HG03469 (cell line): ENCODE measurements around the gene NLRP12.
"Not testable (repeated sequence)": the region's sequence is repeated elsewhere in the genome, so short reads cannot be mapped to it uniquely, and the experiment has no call there.

ENCODE experiments used
- ATAC-seq: cut with Tn5 transposase; IDR thresholded peaks from one replicate; pipeline ENCODE4 v1.9.1; 2021; ENCODE audit warnings: mild to moderate bottlenecking, moderate library complexity, moderate number of reproducible peaks; ENCODE audit not compliant: unreplicated experiment

NLRP12 gene

GRCh38 chr19:53832861-53833260 is 8.7 kb upstream of the NLRP12 start:
- not testable (repeated sequence) for ATAC-seq

- no peak for ATAC-seq
Observed at GRCh38 chr19:53828531-53828930, 4.4 kb upstream of the NLRP12 start.

- ATAC-seq: no peak
Observed at GRCh38 chr19:53826876-53827275, 2.8 kb upstream of the NLRP12 start.

- ATAC-seq: no peak
Observed at GRCh38 chr19:53823380-53824120, 564 bp downstream of the NLRP12 start.

GRCh38 chr19:53819861-53820260 is 4.3 kb downstream of the NLRP12 start:
- no peak for ATAC-seq

GRCh38 chr19:53818756-53819155 is 5.4 kb downstream of the NLRP12 start:
- ATAC-seq: no peak

- no peak for ATAC-seq
Observed at GRCh38 chr19:53813996-53814395, 10.1 kb downstream of the NLRP12 start.

GRCh38 chr19:53812335-53812734 is 11.8 kb downstream of the NLRP12 start:
- ATAC-seq: no peak

- ATAC-seq: no peak
Observed at GRCh38 chr19:53810891-53811290, 13.2 kb downstream of the NLRP12 start.

GRCh38 chr19:53810187-53810546 is 13.9 kb downstream of the NLRP12 start:
- no peak for ATAC-seq

GRCh38 chr19:53809518-53810186 is 14.5 kb downstream of the NLRP12 start:
- ATAC-seq: no peak

- ATAC-seq: no peak
Observed at GRCh38 chr19:53808710-53809125, 15.4 kb downstream of the NLRP12 start.

GRCh38 chr19:53801257-53801656 is 22.9 kb downstream of the NLRP12 start:
- ATAC-seq: no peak

GRCh38 chr19:53795019-53795418 is 29.1 kb downstream of the NLRP12 start:
- no peak for ATAC-seq

GRCh38 chr19:53792721-53793433 is 31.2 kb downstream of the NLRP12 start:
- ATAC-seq: no peak

- no peak for ATAC-seq
Observed at GRCh38 chr19:53789708-53790678, 34.1 kb downstream of the NLRP12 start.

GRCh38 chr19:53787266-53787665 is 36.8 kb downstream of the NLRP12 start:
- no peak for ATAC-seq

- ATAC-seq: no peak
Observed at GRCh38 chr19:53786744-53787143, 37.4 kb downstream of the NLRP12 start.

- ATAC-seq: no peak
Observed at GRCh38 chr19:53785196-53785889, 38.8 kb downstream of the NLRP12 start.

- no peak for ATAC-seq
Observed at GRCh38 chr19:53782698-53783097, 41.4 kb downstream of the NLRP12 start.
